HCT116 (cell line): ENCODE results near the gene RGS11.

ENCODE experiments used
- MAX ChIP-seq: IDR thresholded peaks from 2 replicates; pipeline ENCODE4 v1.6.1; 2012
- POLR2A ChIP-seq: IDR thresholded peaks from 2 replicates; pipeline ENCODE4 v1.7.0; 2011; ENCODE audit warnings: borderline replicate concordance; ENCODE audit not compliant: insufficient read depth, insufficient read length; ENCODE audit errors: extremely low read depth
- POLR2AphosphoS5 ChIP-seq: IDR thresholded peaks from 2 replicates; pipeline ENCODE4 v1.6.1; 2011; ENCODE audit warnings: mild to moderate bottlenecking, low read depth, low read length, moderate library complexity
- TF ChIP-seq, protein P1 (sequence below), 3 experiments: fragments of 200-600 bp in 1 of 3; sonication (generic) in 1 of 3; IDR thresholded peaks in 2 of 3; conservative IDR thresholded peaks in 1 of 3; 2 replicates each; pipeline ENCODE4 v1.5.1; 2012 to 2017; ENCODE audit warnings: low read depth in 2 of 3, low read length in 2 of 3, antibody characterized with exemption in 1 of 3, borderline replicate concordance in 1 of 3, control low read depth in 1 of 3, mild to moderate bottlenecking in 1 of 3, mixed read lengths in 1 of 3, mixed run types in 1 of 3, moderate library complexity in 1 of 3; ENCODE audit not compliant: insufficient read depth in 1 of 3

DNA sequence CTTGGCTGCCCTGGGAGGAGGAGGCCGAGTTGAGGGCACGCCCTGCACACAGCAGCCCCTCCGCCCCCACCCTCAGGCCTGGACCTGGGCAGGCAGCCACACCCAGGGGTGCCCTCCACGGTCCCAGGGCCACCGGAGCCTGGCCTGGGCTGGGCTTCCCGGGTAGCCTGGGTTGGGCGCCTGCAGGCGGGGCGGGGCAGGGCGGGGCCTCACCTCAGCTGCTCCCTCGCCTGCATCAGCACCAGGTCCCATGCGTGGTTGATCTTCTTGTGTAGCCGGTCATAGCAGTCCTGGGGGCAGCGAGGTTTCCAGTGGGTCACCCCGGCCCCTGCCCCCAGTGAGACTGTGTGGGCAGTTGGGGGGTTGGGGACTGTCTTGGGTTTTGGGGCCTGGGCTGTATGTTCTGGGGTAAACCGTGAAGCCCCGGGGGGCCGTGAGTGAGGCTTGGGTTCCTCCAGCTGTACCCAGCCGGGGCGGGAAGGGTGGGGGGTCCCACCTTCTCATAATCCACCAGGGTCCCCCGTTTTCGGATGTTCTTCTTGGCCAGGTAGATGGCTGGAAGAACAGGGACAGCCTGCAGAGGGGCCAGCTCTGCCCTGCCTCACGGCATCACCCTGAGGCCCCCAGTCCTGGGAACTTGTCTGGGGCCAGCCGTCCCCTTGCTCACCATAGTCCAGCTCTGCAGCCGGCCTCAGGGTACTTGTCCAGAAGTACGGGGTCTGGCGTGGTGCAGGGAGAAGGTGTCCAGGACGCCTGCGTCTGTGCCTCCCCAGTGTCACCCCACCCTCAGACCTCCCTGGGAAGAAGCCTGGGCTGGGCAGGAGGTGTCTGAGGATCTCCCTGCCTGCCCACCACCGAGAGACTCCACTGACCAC is 2.0 kb downstream of the RGS11 start:
- no peak for TF ChIP-seq MAX
- TF ChIP-seq, protein P1, sequence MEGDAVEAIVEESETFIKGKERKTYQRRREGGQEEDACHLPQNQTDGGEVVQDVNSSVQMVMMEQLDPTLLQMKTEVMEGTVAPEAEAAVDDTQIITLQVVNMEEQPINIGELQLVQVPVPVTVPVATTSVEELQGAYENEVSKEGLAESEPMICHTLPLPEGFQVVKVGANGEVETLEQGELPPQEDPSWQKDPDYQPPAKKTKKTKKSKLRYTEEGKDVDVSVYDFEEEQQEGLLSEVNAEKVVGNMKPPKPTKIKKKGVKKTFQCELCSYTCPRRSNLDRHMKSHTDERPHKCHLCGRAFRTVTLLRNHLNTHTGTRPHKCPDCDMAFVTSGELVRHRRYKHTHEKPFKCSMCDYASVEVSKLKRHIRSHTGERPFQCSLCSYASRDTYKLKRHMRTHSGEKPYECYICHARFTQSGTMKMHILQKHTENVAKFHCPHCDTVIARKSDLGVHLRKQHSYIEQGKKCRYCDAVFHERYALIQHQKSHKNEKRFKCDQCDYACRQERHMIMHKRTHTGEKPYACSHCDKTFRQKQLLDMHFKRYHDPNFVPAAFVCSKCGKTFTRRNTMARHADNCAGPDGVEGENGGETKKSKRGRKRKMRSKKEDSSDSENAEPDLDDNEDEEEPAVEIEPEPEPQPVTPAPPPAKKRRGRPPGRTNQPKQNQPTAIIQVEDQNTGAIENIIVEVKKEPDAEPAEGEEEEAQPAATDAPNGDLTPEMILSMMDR (IDR thresholded peaks at IDR 0.05 in 2 of 3, conservative IDR thresholded peaks at IDR 0.05 in 1 of 3; ENCODE audit: borderline replicate concordance in 1 of 3, insufficient read depth in 1 of 3, low read depth in 2 of 3, low read length in 2 of 3), result no peak
- no peak for TF ChIP-seq POLR2A
- no peak for TF ChIP-seq POLR2AphosphoS5
